Measurements from ENCODE around the gene GLIS1.

The GLIS1 gene

DNA sequence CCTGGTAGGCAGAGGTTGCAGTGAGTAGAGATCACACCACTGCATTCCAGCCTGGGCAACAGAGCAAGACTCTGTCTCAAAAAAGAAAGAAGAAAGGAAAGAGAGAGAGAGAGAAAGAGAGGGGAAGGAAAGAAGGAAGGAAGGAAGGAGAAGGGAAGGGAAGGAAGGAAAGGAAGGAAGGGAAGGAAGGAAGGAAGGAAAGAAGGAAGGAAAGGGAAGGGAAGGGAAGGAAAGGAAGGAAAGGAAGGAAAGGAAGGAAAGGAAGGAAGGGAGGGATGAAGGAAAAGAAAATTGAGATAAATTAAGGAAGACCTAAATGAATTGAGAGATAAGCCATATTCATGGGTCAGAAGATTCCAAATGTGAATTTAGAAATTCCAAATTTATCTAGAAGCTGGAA lies 92.2 kb downstream of the GLIS1 start:
- no peak for DNase-seq

DNA sequence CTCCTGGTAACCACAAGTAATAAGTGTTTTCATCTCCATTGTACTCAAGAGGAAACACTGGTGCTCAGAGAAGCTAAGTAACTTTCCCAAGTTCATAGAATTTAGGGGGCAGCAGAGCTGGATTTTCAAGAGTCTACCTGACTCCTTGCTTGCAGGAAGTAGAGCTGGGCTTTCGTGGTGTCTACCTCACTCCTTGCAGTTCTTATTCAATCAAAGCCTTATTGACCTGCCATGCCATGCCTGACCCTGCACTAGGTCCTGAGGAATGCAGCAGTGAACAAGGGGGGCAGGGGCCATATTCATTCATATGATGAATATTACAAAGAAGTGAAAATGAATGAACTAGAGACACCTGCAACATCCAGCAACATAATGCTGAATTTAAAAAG lies 93.3 kb downstream of the GLIS1 start:
- DNase-seq, result no peak

DNA sequence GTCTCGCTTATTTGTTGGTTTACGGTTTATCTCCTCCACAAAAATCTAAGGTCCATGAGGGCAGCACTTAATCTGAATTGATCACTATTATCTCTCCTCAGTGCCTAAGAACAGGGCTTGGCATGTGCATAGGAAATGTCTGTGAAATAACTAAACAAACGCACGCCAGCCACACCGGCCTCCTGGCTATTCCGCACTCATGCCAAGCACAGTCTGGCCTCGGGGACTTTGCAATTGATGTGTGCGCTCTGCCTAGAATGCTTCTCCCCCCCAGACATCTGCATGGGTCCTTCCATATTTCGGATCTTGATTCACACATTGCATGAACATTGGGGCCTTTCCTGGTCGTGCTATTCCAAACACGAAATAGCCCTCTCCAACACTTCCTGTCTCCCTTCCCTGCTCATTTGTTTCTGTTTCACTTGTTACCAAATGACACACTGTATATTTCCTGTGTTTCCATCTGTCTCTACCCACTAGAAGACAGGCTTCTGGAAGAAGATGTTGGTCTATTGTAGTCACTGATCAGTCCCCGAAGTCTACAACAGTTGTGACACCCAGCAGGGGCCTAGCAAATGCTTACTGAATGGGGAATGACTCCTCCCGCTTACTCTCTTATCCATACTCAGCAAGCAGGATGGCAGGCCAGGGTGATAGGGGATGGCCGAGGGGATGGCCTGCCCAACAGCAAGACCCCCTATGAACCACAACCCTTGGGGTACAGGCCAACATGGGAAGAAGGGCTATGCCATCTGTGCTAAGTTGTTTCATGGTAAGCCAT lies 93.9 kb downstream of the GLIS1 start:
- peak; percentile 1 for DNase-seq

DNA sequence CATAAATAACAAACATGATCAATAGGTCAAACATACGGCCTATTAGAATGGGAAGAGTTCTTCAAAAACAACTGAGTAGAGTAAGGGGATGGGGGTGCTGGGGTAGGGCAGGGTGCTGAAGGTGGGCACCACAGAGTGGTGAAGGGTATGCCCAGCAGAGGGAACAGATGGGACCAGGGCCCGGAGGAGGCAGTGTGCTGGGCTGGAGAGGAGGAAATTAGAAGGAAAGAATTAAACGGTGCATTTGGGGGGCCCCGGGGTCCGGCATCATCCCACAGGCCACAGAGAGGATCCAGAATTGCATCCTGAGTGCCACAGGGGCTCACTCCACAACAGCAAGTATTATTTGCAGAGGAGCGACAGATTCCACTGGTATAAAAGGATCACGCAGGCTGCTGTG lies 94.5 kb downstream of the GLIS1 start:
- DNase-seq, result no peak

DNA sequence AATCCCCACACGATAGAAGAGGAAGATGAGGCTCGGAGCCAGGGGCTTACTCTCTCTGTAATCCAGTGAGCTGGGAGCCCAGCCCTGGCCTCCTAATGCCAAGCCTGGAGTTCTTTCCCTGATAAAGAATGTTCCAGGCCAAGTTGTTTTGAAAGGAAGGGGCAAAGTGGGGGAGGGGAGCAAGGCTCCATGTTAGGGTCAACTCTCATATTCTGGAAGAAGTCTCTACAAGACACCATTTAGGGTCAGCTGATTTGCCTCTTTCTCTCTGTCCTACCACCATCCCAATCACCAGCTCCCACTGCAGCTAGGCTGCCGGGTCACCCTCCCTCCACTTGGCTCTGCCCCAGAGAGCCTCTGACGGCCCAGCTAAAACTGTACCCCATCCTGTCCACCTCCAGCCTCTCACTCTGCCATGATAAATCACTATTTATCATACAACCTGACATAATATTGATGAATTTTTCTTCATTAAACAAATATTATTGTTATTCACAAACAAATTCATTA lies 95.0 kb downstream of the GLIS1 start:
- DNase-seq, result peak; percentile 6

DNA sequence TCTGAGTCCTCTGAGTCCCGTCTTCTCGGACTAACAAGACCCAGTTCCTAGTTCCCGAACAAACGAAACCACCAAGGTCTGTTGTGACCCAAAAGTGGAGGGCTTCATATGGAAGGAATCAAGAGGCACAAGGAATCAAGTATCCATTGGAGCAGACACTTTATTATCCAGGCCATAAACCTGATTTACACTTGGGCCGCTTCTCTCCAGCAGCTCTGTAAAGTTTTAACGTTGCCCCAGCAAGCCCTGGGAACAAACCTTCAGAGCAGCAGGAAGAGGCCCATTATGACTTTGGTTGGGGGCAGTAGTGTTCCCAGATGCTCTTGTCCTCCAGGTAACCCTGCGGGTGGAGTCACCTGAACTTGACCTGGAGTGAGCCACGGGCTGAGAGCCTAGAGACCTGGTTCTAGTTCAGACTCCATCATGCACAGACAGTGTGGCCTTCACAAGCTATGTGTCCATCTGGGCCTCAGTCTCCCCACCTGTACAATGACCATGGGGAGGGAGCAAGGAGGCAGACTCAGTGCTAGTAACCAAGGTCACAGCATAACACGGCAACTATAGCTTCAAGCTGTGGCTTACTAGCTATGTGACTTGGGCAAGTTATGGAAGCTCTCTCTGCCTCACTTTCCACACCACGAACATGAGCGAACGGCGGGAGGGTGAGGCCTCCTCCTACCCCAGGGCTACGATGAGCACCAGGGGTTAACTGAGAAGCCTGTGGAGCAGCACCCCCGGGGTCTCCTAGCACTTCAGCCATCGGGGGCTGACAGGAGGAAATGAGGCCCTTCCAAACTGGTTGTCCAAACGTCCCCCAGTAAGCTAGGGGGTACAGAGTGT lies 95.7 kb downstream of the GLIS1 start:
- DNase-seq, result peak; percentile 15

DNA sequence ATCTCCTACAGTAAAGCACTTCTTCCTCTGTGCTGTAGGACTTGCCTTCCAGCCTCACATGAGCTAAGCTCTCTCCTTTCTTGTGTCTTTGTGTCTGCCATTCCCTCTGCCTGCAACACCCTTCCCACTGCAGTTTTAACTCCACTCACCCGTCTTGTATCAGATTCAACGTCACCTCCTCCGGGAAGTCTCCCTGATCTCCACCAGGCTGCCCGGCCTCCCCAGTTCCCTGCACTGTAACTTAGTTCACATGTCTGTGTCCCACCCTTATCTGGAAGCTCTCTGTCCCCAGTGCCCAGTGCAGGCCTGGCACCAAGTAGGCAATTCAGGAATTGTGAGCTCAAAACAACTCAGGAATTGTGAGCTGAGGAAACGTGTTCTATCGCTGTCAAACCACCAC lies 96.4 kb downstream of the GLIS1 start:
- DNase-seq, result peak; percentile 10

DNA sequence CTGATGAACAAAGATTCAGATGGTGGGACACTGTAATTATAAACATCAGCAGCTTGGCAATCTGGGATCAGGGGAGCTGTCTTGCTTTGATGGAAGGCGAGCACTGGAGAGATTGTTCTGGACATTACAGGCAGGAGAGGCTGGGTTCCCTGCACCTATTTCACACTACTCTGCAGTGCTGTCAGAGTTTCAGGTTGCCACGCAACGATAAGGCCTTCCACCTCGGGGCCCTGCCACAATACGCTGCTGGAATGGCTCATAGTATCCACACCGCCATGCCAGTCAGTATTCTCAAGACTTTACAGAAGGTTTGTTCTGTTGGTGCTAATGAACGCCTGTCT lies 96.8 kb downstream of the GLIS1 start:
- peak; percentile 2 for DNase-seq

DNA sequence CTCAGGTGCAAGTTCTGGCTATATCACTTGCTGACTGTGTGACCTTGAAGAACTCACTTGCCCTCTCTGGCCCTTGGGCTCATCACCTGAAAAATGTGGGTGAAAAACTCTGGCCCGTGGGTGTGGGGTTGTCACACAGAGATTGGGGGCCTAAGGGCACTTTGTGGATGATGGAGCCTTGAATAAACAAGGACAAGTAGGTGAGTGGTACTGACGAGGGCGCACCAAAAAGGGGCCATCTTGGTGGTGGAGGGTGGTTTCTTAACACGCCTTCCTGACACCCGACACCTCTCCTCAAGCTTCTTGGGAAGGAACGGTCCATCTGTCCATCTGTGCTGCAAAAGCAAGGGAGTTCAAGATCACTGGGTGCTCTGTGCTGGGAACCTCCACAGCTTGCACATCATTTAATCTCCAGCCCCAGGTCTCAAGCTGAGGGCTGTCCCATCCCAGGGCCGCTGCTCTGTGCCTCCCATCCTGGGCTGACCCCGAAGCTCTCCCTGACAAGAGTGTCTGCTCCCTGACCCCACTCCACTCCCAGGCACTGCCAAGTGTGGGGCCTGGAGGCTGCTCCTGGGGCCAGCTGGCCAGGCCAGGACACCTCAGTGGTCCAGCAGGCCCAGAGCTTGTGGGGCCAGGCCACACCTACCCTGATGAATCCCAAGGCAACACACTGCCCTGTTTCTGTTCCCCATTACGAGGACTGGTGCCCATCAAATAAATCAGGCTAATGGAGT lies 97.3 kb downstream of the GLIS1 start:
- DNase-seq, result peak; percentile 3

DNA sequence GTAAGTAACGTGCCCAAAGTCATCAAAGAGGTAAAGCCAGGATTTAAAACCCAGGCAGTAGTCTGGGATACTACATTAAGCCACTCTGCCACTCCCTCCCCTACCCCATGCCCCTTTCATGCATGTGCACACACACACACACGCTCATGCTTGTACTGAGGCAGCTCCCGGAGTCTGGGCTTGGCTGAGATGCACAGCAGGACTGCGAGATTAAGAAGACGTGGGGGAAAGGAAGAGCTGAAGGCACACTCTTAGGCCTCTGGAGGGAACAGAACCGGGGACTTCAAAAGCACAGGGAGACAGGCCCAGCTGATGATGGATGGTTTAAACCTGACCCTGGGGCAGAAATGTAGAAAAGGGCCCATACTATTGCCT lies 98.3 kb downstream of the GLIS1 start:
- peak; percentile 6 for DNase-seq

DNA sequence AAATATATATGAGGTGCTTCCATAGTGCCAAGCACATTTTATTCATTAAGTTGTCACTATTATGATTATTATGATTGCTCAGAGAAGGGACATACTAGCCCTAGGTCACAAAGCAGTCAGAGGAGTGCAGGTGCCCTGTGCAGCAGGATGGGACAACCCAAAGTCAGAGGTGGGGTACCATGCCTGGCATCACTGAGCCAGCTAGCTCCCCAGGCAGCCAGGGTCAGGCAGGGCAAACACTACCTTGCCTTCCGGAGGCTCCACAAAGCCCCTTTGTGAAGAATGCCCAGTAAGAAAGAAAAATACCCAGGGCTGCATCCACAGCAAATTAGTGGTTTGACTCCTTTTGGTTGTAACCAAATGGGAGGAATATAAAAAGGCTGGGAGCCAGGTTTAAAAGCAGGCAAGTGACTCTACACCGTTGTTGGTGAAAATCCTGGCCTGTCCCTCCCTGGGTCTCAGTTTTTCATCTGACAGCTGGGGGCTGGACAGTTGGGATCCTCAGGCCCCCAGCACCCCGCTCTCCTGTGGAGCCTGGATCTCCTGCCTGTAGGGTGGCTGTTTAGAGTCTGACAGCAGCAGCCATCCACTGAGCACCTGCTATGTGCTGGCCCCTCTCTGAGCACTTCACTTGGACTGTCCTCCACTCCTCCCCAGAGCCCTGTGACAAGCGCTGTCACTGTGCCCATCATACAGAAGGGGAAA lies 98.8 kb downstream of the GLIS1 start:
- DNase-seq, result peak; percentile 18

DNA sequence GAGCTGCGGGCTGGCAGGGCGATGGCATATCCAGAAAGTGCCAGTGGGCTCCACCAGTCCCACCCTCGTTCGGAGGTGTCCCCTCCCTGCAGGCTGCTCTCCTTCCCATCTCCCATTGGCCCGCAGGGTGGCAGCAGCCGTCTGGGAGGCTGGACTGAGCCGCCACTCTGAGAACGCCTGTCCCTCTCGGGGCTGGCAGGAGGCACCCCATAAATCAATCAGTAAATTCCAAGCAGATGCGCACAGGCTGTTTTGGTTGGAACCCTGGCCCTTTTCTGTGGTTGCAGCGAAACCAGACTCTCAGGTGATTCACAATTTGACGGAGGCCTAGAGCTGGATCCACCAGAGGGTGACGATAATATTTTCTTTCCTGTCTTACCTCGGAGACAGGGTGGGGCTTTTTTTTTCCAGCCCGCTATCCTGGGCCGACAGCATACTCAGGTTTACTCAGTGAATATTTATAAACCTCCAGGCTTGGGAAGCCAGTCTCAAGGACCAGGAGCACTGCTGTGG lies 99.7 kb downstream of the GLIS1 start:
- peak; percentile 45 for DNase-seq

DNA sequence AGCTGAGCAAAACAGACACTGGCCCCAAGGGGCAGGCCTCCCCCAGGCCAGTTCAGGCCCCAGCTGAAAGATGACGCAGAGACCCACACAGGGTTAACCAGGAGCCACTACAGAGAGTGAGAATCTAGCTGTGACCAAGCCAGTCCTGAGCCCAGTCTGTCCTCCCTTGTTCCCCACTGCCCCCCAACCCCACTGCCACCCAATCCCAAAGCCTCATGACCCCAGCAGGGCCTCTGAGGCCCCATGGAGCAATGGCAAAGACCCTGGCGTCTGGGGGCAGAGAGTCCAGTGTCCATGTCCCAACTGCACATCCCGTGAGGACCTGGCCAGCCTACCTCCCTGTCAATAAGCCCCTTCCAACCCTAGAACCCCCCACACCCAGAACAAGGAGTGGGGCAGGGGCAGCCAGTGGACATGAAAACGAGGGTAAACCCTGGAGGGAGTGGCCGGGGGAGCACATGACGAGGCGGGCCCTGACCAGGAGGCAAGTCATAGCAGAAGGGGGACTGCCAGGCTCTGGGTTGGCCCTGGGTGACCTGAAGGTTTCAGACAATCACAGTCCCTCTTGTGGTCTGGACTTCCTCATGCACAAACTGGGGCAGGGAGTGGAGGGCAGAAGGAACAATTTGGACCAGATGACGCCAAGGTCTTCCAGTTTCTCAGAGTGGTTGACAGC lies 100.5 kb downstream of the GLIS1 start:
- DNase-seq, result peak; percentile 19

DNA sequence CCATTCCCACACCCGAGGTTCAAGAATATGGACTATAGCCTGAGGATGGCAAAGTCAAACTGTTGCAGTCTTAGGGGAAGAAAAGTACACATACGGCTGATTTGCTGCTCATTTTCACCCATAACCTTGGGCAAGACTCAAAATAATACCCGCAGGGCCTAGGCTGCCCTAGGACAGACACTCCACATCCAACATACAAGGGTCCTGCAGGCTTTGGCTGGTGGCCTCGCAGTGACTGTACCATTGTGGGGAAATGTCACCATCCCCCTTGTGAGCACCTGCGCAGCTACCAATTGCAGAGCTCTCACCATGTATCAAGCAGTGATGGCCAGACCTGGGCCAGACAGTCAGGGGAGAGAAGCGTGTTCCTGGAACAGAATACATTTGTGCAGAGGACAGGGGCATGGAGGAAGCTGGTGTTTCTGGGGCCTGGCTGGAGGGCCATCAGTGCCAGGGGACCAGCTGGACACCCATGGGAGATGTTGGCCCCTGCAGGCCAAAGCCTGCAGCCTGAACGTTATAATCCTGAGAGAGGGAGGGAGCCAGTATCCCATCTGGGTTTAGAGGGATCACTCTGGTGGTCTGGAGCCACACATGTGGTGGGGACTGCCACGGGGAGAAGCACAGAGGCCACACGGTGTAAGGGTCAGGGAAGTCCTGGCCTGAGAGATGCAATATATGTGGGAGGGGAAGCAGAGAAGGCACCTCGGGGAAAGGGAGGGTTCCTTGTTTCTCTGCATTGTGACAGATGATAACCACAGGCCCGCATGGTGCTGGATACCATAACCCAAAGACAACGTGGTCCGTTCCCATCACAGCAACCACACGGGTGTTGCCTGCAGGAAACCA lies 101.2 kb downstream of the GLIS1 start:
- peak; percentile 9 for DNase-seq

DNA sequence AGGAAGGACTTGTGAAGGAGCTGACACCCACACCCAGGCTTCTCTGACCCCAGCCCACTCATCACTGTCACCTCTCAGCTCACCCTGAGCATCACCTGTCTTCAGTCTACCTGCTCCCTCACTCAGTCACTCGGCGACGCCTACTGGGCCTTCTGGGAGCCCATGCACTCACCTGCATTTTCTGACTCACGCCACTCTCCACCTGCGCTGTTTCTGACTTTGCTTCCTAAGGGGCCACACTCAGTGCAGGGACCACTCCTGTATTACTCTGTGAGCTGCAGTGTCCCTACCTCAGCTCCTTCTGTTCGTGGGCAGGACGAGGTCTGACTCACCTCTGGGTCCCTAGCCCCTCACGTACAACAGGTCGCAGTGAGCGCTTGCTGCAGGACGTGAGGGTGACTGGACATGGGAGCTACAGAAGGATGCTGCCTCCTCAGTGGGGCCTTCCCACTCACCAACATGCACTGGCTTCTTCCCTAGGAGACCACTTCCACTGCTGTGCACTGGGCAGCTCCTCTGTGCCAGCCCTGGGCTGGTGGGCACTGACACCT lies 102.3 kb downstream of the GLIS1 start:
- DNase-seq, result peak; percentile 4

DNA sequence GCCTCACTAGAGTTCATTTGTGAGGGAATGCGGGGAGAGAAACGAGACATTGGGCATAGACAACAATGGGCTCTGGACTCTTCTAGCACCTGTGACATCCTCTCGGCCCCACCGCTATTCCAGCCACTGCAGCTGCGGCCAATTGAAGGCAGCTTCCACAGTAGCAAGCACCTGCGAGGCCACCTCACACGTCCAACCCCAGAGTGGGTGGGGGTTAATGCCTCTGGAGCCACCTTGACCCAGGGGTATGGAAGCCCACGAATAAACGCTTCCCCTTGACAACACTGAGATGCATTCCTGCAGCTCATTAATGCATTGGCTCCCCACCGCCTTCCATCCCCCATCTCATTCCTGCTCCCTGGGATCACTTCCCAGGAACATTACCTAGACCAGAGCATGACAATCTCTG lies 104.4 kb downstream of the GLIS1 start:
- DNase-seq, result no peak

DNA sequence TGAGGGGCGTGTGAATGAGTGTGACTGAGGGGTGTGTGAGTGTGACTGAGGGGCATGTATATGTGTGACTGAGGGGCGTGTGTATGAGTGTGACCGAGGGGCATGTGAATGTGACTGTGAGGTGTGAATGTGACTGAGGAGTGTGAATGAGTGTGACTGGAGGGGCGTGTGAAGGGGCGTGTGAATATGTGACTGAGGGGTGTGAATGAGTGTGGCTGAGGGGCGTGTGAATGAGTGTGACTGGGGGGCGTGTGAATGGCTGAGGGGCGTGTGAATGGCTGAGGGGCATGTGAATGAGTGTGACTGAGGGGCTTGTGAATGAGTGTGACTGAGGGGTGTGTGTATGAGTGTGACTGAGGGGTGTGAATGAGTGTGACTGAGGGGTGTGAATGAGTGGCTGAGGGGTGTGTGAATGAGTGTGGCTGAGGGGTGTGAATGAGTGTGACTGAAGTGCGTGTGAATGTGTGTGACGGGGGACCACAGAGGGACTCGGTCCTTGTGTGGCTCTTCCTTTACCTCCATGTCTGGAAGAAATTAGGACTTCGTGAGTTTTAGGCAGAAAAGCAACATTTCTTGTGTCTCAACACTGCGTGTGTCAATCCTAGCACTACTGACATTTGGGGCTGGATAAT lies 105.8 kb downstream of the GLIS1 start:
- DNase-seq, result no peak

DNA sequence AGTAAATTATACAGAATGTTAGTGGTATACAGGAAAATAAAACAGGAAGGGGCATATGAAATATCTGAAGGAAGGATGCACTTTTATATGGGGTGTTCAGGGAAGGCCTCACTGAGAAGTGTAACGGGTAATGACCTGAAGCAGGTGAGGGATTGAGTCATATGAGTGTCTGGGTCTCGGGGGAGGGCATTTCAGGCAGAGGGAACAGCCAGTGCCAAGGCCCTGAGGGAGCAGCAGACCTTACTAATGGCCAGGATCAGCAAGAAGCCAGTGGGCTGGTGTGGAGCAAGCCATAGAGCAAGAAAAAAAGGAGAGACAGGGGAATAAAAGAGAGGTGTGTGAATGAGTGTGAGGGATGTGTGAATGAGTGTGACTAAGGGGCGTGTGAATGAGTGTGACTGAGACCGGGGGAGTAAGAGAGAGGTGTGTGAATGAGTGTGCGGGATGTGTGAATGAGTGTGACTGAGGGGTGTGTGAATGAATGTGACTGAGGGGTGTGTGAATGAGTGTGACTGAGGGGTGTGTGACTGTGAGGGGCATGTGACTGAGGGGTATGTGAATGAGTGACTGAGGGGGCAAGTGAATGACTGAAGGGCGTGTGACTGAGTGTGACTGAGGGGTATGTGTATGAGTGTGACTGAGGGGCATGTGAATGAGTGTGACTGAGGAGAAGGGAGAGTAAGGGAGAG lies 107.2 kb downstream of the GLIS1 start:
- DNase-seq, result no peak

DNA sequence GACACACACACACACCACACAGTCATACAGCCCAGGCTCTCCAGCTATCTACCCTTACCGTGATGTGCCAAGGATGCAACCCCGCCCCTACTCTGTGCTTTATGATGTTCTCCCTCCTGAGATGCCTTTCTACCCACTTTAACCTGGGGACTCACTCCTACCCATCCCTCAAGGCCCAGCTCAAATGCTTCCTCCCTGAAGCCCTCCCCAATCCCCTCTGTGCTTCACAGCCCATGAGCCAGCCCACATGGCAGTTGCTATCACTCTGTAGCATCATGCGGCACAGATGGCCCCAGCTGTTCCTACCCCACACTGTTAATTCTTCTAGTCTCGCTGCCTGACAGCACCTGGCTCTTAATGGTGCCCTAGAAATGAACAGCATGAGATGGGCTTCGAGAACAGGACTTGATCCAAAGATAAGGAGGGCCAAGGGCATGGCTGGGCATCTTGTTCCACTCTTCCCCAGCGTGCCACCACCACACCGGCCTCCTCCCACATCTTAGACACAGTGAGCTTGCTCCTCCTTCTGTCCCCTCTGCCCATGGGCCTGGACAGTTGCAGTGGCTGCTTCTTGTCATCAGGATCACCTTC lies 109.8 kb downstream of the GLIS1 start:
- no peak for DNase-seq

All from right hindlimb (tissue), 1 donor.